Lung (tissue), 10 donors: ENCODE data around the gene RHD. TPM values are rescaled to one million over a fixed set of nuclear protein-coding genes. Genes with fewer than 3 reads are reported as not detected.
"Not testable (repeated sequence)": the region's sequence is repeated elsewhere in the genome, so short reads cannot be mapped to it uniquely, and the experiment has no call there.

Experiments used
- ATAC-seq: fragments of 200-7000 bp; cut with Tn5 transposase; one replicate; pipeline ENCODE4 v1.9.1; 2020; ENCODE audit warnings: moderate number of reproducible peaks; ENCODE audit not compliant: insufficient read depth, low FRiP score
- DNase-seq, 3 donors: peaks; one replicate each; pipeline ENCODE4 v3.0.0-alpha.2; 2013 to 2017
- H3K27ac ChIP-seq, 2 donors: one replicate each; pipeline ENCODE4 v1.5.1; 2013; ENCODE audit warnings: mild to moderate bottlenecking in 2 of 2, moderate library complexity in 2 of 2, control low read depth in 1 of 2, inconsistent platforms in 1 of 2, low read depth in 1 of 2, low read length in 1 of 2
- H3K27me3 ChIP-seq, 3 donors: one replicate each; pipeline ENCODE4 v1.5.1; 2013; ENCODE audit warnings: low read length in 2 of 3; ENCODE audit not compliant: control insufficient read depth in 3 of 3, insufficient read depth in 3 of 3
- H3K36me3 ChIP-seq, 4 donors: one replicate each; pipeline ENCODE4 v1.5.1; 2013; ENCODE audit warnings: low read length in 4 of 4, mild to moderate bottlenecking in 1 of 4, moderate library complexity in 1 of 4; ENCODE audit not compliant: control insufficient read depth in 4 of 4, insufficient read depth in 4 of 4
- H3K4me1 ChIP-seq, 5 donors: one replicate each; pipeline ENCODE4 v1.5.1; 2013; ENCODE audit warnings: low read length in 5 of 5, mild to moderate bottlenecking in 2 of 5, moderate library complexity in 1 of 5; ENCODE audit not compliant: control insufficient read depth in 5 of 5, insufficient read depth in 5 of 5
- H3K4me3 ChIP-seq: one replicate; pipeline ENCODE4 v1.5.1; 2013; ENCODE audit warnings: mild to moderate bottlenecking, control low read depth, moderate library complexity
- H3K9ac ChIP-seq, 2 donors: one replicate each; pipeline ENCODE4 v1.5.1; 2013; ENCODE audit warnings: low read length in 2 of 2, control low read depth in 1 of 2; ENCODE audit not compliant: insufficient read depth in 1 of 2
- H3K9me3 ChIP-seq, 4 donors: one replicate each; pipeline ENCODE4 v1.5.1; 2013; ENCODE audit warnings: low read length in 3 of 4, mild to moderate bottlenecking in 1 of 4, moderate library complexity in 1 of 4; ENCODE audit not compliant: control insufficient read depth in 4 of 4, insufficient read depth in 3 of 4
- WGBS, 2 donors: extraction: QIAGEN DNeasy Blood & Tissue Kit; methylation state at CpG; one replicate each; pipeline ENCODE4 v1.1.7; 2013; 5-methylcytosine and 5-hydroxymethylcytosine counted together
- polyA plus RNA-seq, 2 donors: library from polyadenylated mRNA; stranded (reverse); fragments of 200-250 nt; gene quantifications; one replicate each; pipeline ENCODE4 v1.2.1, GENCODE V29; 2013
- total RNA-seq, 2 donors: library from RNA; depleted of rRNA in 1 of 2; stranded (reverse); fragments of >200 nt in 1 of 2; gene quantifications; one replicate each; pipeline ENCODE4 v1.2.1, GENCODE V29; 2014 to 2021
- donor health status: Bipolar disorder and iron deficiency.
- donor health status: healthy.
- donor health status: DM: yes; HTN: yes; CAD: no.

RHD gene
- total and polyA plus RNA-seq, 4 donors, result 0.12 to 2.2 (median 0.27) TPM; not detected in 1

DNA sequence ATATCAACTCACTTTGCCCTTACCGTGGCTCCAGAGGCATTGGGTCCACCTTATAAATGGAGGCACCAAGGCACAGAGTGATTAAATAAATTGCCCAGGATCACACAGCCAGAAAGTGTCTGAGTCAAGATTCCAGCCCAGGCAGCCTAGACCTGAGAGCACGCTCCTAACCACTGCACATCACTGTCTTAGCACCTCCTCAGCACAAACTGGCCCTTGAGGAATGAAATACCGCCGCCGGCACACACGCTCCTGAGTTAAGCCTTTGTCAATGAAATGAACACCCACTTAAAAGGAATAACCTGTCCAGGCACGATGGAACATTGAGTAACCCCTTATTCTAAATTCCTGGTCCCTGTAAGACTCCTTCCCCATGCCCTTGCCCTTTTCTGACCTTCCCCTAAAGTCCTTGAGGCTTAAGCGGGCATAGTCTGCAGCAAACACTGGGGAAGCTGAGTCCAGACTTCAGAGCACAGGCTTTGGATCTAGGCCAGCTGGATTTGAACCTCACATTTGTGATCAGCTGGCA, 16.3 kb downstream of the RHD start:
- not testable (repeated sequence) for H3K4me1 ChIP-seq, H3K27ac ChIP-seq, H3K36me3 ChIP-seq, H3K27me3 ChIP-seq, DNase-seq, H3K9me3 ChIP-seq, H3K9ac ChIP-seq, ATAC-seq, H3K4me3 ChIP-seq
- 86 to 88% methylated on average over 3 to 5 of the region's 8 CpGs for WGBS, 2 donors

DNA sequence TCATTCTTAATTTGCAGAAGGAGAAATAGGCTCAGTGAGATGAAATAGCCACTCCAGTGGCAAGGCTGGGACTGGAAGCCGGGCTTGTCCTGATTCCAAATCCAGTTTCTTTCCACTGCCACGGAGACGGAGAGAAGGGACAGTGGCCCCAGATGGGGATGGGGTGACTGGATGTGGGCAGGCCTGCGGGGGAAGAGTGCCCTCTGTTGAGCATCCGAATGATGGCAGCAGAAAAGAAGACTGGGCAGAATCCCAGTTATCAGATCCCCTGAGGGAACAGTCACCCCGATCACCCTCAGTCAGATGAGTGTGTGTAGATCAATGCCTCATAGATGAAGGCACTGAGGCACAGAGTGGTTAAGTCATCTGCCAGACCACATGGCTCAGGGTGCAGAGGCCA, 17.7 kb downstream of the RHD start:
- DNase-seq, H3K9me3 ChIP-seq, H3K4me3 ChIP-seq, ATAC-seq, H3K27ac ChIP-seq, H3K9ac ChIP-seq, H3K4me1 ChIP-seq, H3K36me3 ChIP-seq, H3K27me3 ChIP-seq: not testable (repeated sequence)
- 21 to 22% methylated on average over 5 of the region's 6 CpGs for WGBS, 2 donors

DNA sequence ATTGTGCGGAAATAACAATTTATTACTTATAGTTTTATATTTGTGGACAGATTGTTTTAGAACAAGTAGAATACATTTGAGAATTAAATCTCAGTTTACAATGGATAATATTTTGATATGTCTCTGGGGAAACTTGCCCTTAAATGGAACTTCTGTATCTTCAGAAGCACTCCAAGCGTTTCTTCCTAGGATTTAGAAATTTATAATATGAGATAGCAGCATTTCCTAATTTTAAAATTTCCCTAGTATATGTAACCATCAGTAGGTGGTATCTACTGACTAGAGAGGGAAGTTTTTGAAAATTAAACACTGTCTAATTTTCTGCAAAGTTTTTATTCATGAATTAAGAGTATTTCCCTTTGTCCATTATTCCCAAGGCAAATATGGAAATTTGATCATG, 21.1 kb downstream of the RHD start:
- not testable (repeated sequence) for H3K4me1 ChIP-seq, H3K4me3 ChIP-seq, H3K27ac ChIP-seq, ATAC-seq, H3K36me3 ChIP-seq, H3K9ac ChIP-seq, DNase-seq, H3K9me3 ChIP-seq, H3K27me3 ChIP-seq
- 91 to 95% methylated on average over 2 of the region's 2 CpGs for WGBS, 2 donors

DNA sequence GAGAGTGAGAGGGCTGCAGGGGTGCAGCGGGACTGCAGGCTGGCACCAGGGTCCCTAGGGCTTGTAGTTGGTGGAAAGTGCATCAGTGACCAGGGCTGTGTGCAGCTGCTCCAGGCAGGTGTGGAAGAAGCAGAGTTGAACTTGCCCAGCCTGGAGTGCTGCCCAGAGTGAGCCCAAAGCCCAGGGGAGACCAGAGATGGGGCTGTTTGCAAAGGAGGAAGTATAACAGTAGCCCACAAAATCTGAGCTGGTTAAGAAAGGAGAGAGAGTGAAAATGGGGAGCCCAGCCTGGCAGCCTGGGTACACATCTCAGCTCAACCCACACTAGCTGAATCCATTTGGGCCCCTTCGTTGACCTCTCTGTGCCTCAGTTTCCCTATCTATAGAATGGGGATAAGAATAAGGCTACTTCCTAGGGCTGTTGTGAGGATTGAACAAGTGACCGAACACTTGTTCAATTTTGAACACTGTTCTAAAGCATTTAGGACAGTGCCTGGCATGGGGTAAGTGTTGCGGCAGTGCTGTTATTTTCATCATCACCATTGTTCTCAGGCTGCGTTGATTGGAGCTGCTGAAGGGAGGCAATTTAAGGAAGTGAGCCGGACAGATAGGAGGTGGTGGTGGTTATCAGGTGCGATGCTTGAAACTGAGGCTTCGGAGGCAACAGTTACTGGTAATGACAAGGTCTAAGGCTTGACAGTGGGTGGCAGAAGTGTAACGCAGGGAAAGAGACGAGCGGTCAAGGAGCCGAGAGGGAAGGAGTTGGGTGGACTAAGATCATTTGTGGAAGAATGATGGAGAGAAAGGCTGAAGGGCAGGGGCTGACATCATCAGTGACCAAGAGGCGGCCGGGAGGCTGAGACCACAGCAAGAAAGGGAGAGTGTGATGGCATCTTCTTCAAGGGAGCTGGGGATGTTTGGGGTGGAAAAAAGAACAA, 22.8 kb downstream of the RHD start:
- not testable (repeated sequence) for ATAC-seq, H3K4me1 ChIP-seq, DNase-seq, H3K9me3 ChIP-seq, H3K27ac ChIP-seq, H3K36me3 ChIP-seq, H3K9ac ChIP-seq, H3K27me3 ChIP-seq, H3K4me3 ChIP-seq
- 73 to 90% methylated on average over 5 to 7 of the region's 14 CpGs for WGBS, 2 donors

DNA sequence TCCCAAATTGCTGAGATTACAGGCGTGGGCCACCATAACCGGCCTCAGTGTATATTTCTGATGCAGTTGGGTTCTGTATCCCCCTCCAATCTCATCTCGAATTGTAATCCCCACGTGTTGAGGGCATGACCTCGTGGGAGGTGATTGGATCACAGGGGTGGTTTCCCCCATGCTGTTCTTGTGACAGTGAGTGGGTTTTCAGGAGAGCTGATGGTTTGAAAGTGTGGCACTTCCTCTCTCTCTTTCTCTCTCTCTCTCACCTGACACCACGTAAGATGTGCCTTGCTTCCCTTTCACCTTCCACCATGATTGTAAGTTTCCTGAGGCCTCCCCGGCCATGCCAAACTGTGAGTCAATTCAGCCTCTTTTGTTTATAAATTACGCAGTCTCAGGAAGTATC, 24.2 kb downstream of the RHD start:
- not testable (repeated sequence) for H3K4me1 ChIP-seq

GRCh38 chr1:25300729-25301128, 28.4 kb downstream of the RHD start:
- H3K9ac ChIP-seq, H3K4me1 ChIP-seq, H3K36me3 ChIP-seq, H3K27me3 ChIP-seq, H3K4me3 ChIP-seq, DNase-seq, H3K27ac ChIP-seq, ATAC-seq, H3K9me3 ChIP-seq: not testable (repeated sequence)
- WGBS, 2 donors, result 81 to 88% methylated on average over 8 to 9 of the region's 9 CpGs

More for the DNA sequence above, 24.2 kb downstream of the RHD start:
- H3K9me3 ChIP-seq, H3K4me3 ChIP-seq, H3K27me3 ChIP-seq, H3K36me3 ChIP-seq, DNase-seq, H3K27ac ChIP-seq, ATAC-seq, H3K9ac ChIP-seq: not testable (repeated sequence)
- 47 to 62% methylated on average over 6 to 7 of the region's 8 CpGs for WGBS, 2 donors

GRCh38 chr1:25302330-25302729, 30.0 kb downstream of the RHD start:
- WGBS, 2 donors, result 59 to 75% methylated on average over 3 of the region's 3 CpGs
- not testable (repeated sequence) for DNase-seq, H3K9ac ChIP-seq, H3K27me3 ChIP-seq, ATAC-seq, H3K4me3 ChIP-seq, H3K27ac ChIP-seq, H3K36me3 ChIP-seq, H3K9me3 ChIP-seq, H3K4me1 ChIP-seq

GRCh38 chr1:25304936-25305335, 32.6 kb downstream of the RHD start:
- not testable (repeated sequence) for H3K9me3 ChIP-seq

More at GRCh38 chr1:25304936-25305335, 32.6 kb downstream of the RHD start:
- not testable (repeated sequence) for H3K4me1 ChIP-seq, H3K27me3 ChIP-seq, H3K4me3 ChIP-seq, ATAC-seq, H3K36me3 ChIP-seq, H3K27ac ChIP-seq, H3K9ac ChIP-seq
- DNase-seq, result peak in 1 of 3 donors; percentile 17
- WGBS, 2 donors, result 69 to 73% methylated on average over 4 of the region's 4 CpGs
